Measurements from ENCODE around the gene ZFYVE28. TPM values are rescaled to one million over a fixed set of nuclear protein-coding genes. Genes with fewer than 3 reads are reported as not detected.

ZFYVE28 gene
- polyA plus RNA-seq, 3 donors = 4.4 to 6.9 (median 5.1) TPM

GRCh38 chr4:2253160-2254084 lies 165.0 kb downstream of the ZFYVE28 start:
- 82 to 86% (median 82%) methylated on average over 32 of the region's 32 CpGs for WGBS, 3 donors
- H3K27ac ChIP-seq (ENCODE audit: low read depth, low read length) = no peak overlapping the region

GRCh38 chr4:2252530-2253091 lies 165.8 kb downstream of the ZFYVE28 start:
- 80 to 87% (median 86%) methylated on average over 9 to 12 of the region's 12 CpGs for WGBS, 3 donors
- no peak overlapping the region for H3K27ac ChIP-seq (ENCODE audit: low read depth, low read length)

GRCh38 chr4:2251795-2252529 lies 166.5 kb downstream of the ZFYVE28 start:
- WGBS, 3 donors = 93 to 94% (median 93%) methylated on average over 15 to 16 of the region's 16 CpGs

GRCh38 chr4:2251073-2251794 lies 167.2 kb downstream of the ZFYVE28 start:
- no peak overlapping the region for H3K27ac ChIP-seq (ENCODE audit: low read depth, low read length)
- 91 to 93% (median 93%) methylated on average over 25 of the region's 25 CpGs for WGBS, 3 donors

More at GRCh38 chr4:2251795-2252529, 166.5 kb downstream of the ZFYVE28 start:
- H3K27ac ChIP-seq (ENCODE audit: low read depth, low read length) = no peak overlapping the region

GRCh38 chr4:2250357-2251072 lies 167.9 kb downstream of the ZFYVE28 start:
- H3K27ac ChIP-seq (ENCODE audit: low read depth, low read length) = no peak overlapping the region
- WGBS, 3 donors = 92 to 96% (median 93%) methylated on average over 29 to 30 of the region's 30 CpGs

GRCh38 chr4:2249526-2250356 lies 168.7 kb downstream of the ZFYVE28 start:
- WGBS, 3 donors = 87 to 89% (median 88%) methylated on average over 26 of the region's 26 CpGs
- no peak overlapping the region for H3K27ac ChIP-seq (ENCODE audit: low read depth, low read length)

GRCh38 chr4:2248821-2249261 lies 169.6 kb downstream of the ZFYVE28 start:
- no peak overlapping the region for H3K27ac ChIP-seq (ENCODE audit: low read depth, low read length)
- WGBS, 3 donors = 76 to 79% (median 77%) methylated on average over 9 to 10 of the region's 10 CpGs

GRCh38 chr4:2248044-2248780 lies 170.2 kb downstream of the ZFYVE28 start:
- H3K27ac ChIP-seq (ENCODE audit: low read depth, low read length) = no peak overlapping the region
- WGBS, 3 donors = 81 to 87% (median 82%) methylated on average over 21 of the region's 21 CpGs

GRCh38 chr4:2247128-2248043 lies 171.1 kb downstream of the ZFYVE28 start:
- no peak overlapping the region for H3K27ac ChIP-seq (ENCODE audit: low read depth, low read length)
- 81 to 94% (median 90%) methylated on average over 38 to 42 of the region's 42 CpGs for WGBS, 3 donors

GRCh38 chr4:2246384-2247127 lies 171.9 kb downstream of the ZFYVE28 start:
- no peak overlapping the region for H3K27ac ChIP-seq (ENCODE audit: low read depth, low read length)
- WGBS, 3 donors = 91% methylated on average over 19 of the region's 19 CpGs

- H3K27ac ChIP-seq (ENCODE audit: low read depth, low read length) = no peak overlapping the region
- WGBS, 3 donors = 68 to 85% (median 84%) methylated on average over 7 of the region's 7 CpGs
Measured at GRCh38 chr4:2245787-2246275, 172.6 kb downstream of the ZFYVE28 start.

GRCh38 chr4:2245057-2245786 lies 173.2 kb downstream of the ZFYVE28 start:
- WGBS, 3 donors = 53 to 71% (median 58%) methylated on average over 7 of the region's 7 CpGs
- H3K27ac ChIP-seq (ENCODE audit: low read depth, low read length) = no peak overlapping the region

GRCh38 chr4:2243681-2244380 lies 174.6 kb downstream of the ZFYVE28 start:
- 18 to 50% (median 23%) methylated on average over 5 of the region's 5 CpGs for WGBS, 3 donors

More at GRCh38 chr4:2243681-2244380, 174.6 kb downstream of the ZFYVE28 start:
- H3K27ac ChIP-seq (ENCODE audit: low read depth, low read length) = no peak overlapping the region
